ENCODE results near the gene KRT40. TPM values are rescaled to one million over a fixed set of nuclear protein-coding genes. Genes with fewer than 3 reads are reported as not detected.

Gene KRT40
- total and polyA plus RNA-seq, 2 experiments from 2014 or later, result not detected

GRCh38 chr17:40944531-40944930 is 39.6 kb downstream of the KRT40 start:
- no peak overlapping the region for H3K4me3 Mint-ChIP-seq
- TF ChIP-seq REST (IDR thresholded peaks at IDR 0.05; ENCODE audit: unreplicated experiment) (no peak), STAT1 (IDR thresholded peaks at IDR 0.05; ENCODE audit: unreplicated experiment) (no peak), ZNF331 (CRISPR knock-in tag; IDR thresholded peaks at IDR 0.05; ENCODE audit: low read depth) (no peak), CREB1 (CRISPR knock-in tag; IDR thresholded peaks at IDR 0.05; ENCODE audit: low read depth) (no peak), POLR2AphosphoS5 (IDR thresholded peaks at IDR 0.05; ENCODE audit: low read depth) (no peak), ETS1 (IDR thresholded peaks at IDR 0.05) (no peak), EZH2 (IDR thresholded peaks at IDR 0.05; ENCODE audit: low read depth, unreplicated experiment) (no peak), EZH2phosphoT487 (IDR thresholded peaks at IDR 0.05; ENCODE audit: unreplicated experiment) (no peak), NANOG (IDR thresholded peaks at IDR 0.05; ENCODE audit: borderline replicate concordance) (no peak), JUNB (IDR thresholded peaks at IDR 0.05; ENCODE audit: unreplicated experiment) (no peak)
- TF ChIP-seq, protein P1, sequence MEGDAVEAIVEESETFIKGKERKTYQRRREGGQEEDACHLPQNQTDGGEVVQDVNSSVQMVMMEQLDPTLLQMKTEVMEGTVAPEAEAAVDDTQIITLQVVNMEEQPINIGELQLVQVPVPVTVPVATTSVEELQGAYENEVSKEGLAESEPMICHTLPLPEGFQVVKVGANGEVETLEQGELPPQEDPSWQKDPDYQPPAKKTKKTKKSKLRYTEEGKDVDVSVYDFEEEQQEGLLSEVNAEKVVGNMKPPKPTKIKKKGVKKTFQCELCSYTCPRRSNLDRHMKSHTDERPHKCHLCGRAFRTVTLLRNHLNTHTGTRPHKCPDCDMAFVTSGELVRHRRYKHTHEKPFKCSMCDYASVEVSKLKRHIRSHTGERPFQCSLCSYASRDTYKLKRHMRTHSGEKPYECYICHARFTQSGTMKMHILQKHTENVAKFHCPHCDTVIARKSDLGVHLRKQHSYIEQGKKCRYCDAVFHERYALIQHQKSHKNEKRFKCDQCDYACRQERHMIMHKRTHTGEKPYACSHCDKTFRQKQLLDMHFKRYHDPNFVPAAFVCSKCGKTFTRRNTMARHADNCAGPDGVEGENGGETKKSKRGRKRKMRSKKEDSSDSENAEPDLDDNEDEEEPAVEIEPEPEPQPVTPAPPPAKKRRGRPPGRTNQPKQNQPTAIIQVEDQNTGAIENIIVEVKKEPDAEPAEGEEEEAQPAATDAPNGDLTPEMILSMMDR (conservative IDR thresholded peaks at IDR 0.05; ENCODE audit: low read depth in 2 of 2), result no peak
- TF ChIP-seq, protein P2, sequence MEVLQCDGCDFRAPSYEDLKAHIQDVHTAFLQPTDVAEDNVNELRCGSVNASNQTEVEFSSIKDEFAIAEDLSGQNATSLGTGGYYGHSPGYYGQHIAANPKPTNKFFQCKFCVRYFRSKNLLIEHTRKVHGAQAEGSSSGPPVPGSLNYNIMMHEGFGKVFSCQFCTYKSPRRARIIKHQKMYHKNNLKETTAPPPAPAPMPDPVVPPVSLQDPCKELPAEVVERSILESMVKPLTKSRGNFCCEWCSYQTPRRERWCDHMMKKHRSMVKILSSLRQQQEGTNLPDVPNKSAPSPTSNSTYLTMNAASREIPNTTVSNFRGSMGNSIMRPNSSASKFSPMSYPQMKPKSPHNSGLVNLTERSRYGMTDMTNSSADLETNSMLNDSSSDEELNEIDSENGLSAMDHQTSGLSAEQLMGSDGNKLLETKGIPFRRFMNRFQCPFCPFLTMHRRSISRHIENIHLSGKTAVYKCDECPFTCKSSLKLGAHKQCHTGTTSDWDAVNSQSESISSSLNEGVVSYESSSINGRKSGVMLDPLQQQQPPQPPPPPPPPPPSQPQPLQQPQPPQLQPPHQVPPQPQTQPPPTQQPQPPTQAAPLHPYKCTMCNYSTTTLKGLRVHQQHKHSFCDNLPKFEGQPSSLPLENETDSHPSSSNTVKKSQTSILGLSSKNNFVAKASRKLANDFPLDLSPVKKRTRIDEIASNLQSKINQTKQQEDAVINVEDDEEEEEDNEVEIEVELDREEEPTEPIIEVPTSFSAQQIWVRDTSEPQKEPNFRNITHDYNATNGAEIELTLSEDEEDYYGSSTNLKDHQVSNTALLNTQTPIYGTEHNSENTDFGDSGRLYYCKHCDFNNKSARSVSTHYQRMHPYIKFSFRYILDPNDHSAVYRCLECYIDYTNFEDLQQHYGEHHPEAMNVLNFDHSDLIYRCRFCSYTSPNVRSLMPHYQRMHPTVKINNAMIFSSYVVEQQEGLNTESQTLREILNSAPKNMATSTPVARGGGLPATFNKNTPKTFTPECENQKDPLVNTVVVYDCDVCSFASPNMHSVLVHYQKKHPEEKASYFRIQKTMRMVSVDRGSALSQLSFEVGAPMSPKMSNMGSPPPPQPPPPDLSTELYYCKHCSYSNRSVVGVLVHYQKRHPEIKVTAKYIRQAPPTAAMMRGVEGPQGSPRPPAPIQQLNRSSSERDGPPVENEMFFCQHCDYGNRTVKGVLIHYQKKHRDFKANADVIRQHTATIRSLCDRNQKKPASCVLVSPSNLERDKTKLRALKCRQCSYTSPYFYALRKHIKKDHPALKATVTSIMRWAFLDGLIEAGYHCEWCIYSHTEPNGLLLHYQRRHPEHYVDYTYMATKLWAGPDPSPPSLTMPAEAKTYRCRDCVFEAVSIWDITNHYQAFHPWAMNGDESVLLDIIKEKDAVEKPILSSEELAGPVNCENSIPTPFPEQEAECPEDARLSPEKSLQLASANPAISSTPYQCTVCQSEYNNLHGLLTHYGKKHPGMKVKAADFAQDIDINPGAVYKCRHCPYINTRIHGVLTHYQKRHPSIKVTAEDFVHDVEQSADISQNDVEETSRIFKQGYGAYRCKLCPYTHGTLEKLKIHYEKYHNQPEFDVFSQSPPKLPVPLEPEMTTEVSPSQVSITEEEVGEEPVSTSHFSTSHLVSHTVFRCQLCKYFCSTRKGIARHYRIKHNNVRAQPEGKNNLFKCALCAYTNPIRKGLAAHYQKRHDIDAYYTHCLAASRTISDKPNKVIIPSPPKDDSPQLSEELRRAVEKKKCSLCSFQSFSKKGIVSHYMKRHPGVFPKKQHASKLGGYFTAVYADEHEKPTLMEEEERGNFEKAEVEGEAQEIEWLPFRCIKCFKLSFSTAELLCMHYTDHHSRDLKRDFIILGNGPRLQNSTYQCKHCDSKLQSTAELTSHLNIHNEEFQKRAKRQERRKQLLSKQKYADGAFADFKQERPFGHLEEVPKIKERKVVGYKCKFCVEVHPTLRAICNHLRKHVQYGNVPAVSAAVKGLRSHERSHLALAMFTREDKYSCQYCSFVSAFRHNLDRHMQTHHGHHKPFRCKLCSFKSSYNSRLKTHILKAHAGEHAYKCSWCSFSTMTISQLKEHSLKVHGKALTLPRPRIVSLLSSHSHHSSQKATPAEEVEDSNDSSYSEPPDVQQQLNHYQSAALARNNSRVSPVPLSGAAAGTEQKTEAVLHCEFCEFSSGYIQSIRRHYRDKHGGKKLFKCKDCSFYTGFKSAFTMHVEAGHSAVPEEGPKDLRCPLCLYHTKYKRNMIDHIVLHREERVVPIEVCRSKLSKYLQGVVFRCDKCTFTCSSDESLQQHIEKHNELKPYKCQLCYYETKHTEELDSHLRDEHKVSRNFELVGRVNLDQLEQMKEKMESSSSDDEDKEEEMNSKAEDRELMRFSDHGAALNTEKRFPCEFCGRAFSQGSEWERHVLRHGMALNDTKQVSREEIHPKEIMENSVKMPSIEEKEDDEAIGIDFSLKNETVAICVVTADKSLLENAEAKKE (CRISPR knock-in tag; IDR thresholded peaks at IDR 0.05), result no peak
- 0 out of 3 replicates have a peak, but pooled peaks cover 3% of the 10 kb centered on the region for H3K36me3 Mint-ChIP-seq (ENCODE audit: low read depth)
- H2AFZ ChIP-seq, result peak overlapping the region; percentile 66; the same call in 1 of the 2 replicates
- no peak for ATAC-seq
- no peaks in the 10 kb centered on the region for H3K79me2 ChIP-seq (replicated peaks; ENCODE audit: insufficient read depth)
- no peaks in the 10 kb centered on the region; the same call in 2 of the 3 replicates for H3K9me3 Mint-ChIP-seq
- no peaks in the 10 kb centered on the region for H3F3A ChIP-seq (replicated peaks; ENCODE audit: low read depth)
- H3K9me2 ChIP-seq (ENCODE audit: insufficient read depth), result no peaks in the 10 kb centered on the region
- H3K4me1 ChIP-seq (ENCODE audit: insufficient read depth), result no peaks in the 10 kb centered on the region
- H3K36me3 ChIP-seq (ENCODE audit: insufficient read depth), result no peaks in the 10 kb centered on the region
- H3K4me2 ChIP-seq, result no peak overlapping the region
- peaks cover 6% of the 10 kb centered on the region for H3K27me3 Mint-ChIP-seq (ENCODE audit: insufficient read depth, low read depth, poor library complexity)
- no peaks in the 10 kb centered on the region for H3K4me1 Mint-ChIP-seq
- no peak overlapping the region for H3K27ac ChIP-seq (ENCODE audit: low read depth)
- no peaks in the 10 kb centered on the region for H3K27me3 ChIP-seq (ENCODE audit: insufficient read depth)
- no peaks in the 10 kb centered on the region for H4K20me1 ChIP-seq (replicated peaks; ENCODE audit: insufficient read depth)
- no peak for DNase-seq (ENCODE audit: low spot score)
- H3K4me3 ChIP-seq, result no peak overlapping the region
- H3K27ac Mint-ChIP-seq, result no peak overlapping the region

All from GM23338 (cell line).